K562 (cell line): ENCODE data around the gene FOXR1. TPM values are rescaled to one million over a fixed set of nuclear protein-coding genes. Genes with fewer than 3 reads are reported as not detected.

Experiments
- ARNT ChIP-seq, 2 experiments: fragments of 450-650 bp; IDR thresholded peaks; 2 replicates each; pipeline ENCODE4 v1.6.1; 2016; ENCODE audit warnings: mild to moderate bottlenecking in 1 of 2
- BRD4 ChIP-seq: fragments of 200-600 bp; sonication (generic); IDR thresholded peaks from 2 replicates; pipeline ENCODE4 v1.6.1; 2017; ENCODE audit warnings: inconsistent platforms
- EGR1 ChIP-seq: fragments of 450-650 bp; conservative IDR thresholded peaks from 2 replicates; pipeline ENCODE4 v1.6.1; 2017; ENCODE audit warnings: mild to moderate bottlenecking
- EP400 ChIP-seq: fragments of 450-650 bp; IDR thresholded peaks from 2 replicates; pipeline ENCODE4 v1.6.1; 2017; ENCODE audit warnings: antibody characterized with exemption, mild to moderate bottlenecking, moderate library complexity
- FIP1L1 ChIP-seq: fragments of 200-400 bp; formaldehyde crosslinking; IDR thresholded peaks from 2 replicates; pipeline ENCODE4 v1.6.1; 2018; ENCODE audit warnings: mild to moderate bottlenecking, low read depth, low read length; ENCODE audit not compliant: poor library complexity, severe bottlenecking
- GTF2B ChIP-seq: IDR thresholded peaks from 2 replicates; pipeline ENCODE4 v1.6.1; 2011; ENCODE audit not compliant: insufficient read length; ENCODE audit errors: extremely low read depth
- HDGF ChIP-seq: fragments of 450-650 bp; IDR thresholded peaks from 2 replicates; pipeline ENCODE4 v1.6.1; 2016
- HLTF ChIP-seq: fragments of 450-650 bp; IDR thresholded peaks from 2 replicates; pipeline ENCODE4 v1.6.1; 2016
- HOXB6 ChIP-seq: fragments of 250-450 bp; sonication (Bioruptor Pico); IDR thresholded peaks from 2 replicates; pipeline ENCODE4 v1.5.1; 2022; ENCODE audit warnings: mild to moderate bottlenecking, borderline replicate concordance
- JUN ChIP-seq, 2 experiments: sonication (generic) in 1 of 2; formaldehyde crosslinking in 1 of 2; IDR thresholded peaks; 2 replicates each; pipeline versions ENCODE4 v1.6.1 to v1.8.0; 2012 to 2022; ENCODE audit warnings: borderline replicate concordance in 2 of 2, mild to moderate bottlenecking in 2 of 2, improper control_type of control experiment in 1 of 2, low read depth in 1 of 2, low read length in 1 of 2, missing genetic modification reagents in 1 of 2
- KLF1 ChIP-seq: fragments of 450-650 bp; IDR thresholded peaks from 2 replicates; pipeline ENCODE4 v1.6.1; 2016; ENCODE audit warnings: missing genetic modification characterization, missing compliant biosample characterization
- LARP7 ChIP-seq: fragments of 450-650 bp; IDR thresholded peaks from 2 replicates; pipeline ENCODE4 v1.6.1; 2016
- MTA2 ChIP-seq: fragments of 450-650 bp; IDR thresholded peaks from 2 replicates; pipeline ENCODE4 v1.6.1; 2016; ENCODE audit warnings: low read depth
- NFIC ChIP-seq: fragments of 450-650 bp; IDR thresholded peaks from 2 replicates; pipeline ENCODE4 v1.6.1; 2017; ENCODE audit warnings: mild to moderate bottlenecking, inconsistent platforms
- POLR3G ChIP-seq: IDR thresholded peaks from 2 replicates; pipeline ENCODE4 v1.6.1; 2011; ENCODE audit not compliant: insufficient read length, insufficient replicate concordance; ENCODE audit errors: extremely low read depth
- SMAD4 ChIP-seq: fragments of 250-450 bp; sonication (Bioruptor Pico); conservative IDR thresholded peaks from 2 replicates; pipeline ENCODE4 v1.8.0; 2021; ENCODE audit warnings: inconsistent platforms, mild to moderate bottlenecking, moderate library complexity
- SOX6 ChIP-seq: fragments of 450-650 bp; IDR thresholded peaks from 2 replicates; pipeline ENCODE4 v1.6.1; 2014; ENCODE audit warnings: mild to moderate bottlenecking
- STAG1 ChIP-seq: sonication (generic); formaldehyde crosslinking; IDR thresholded peaks from 2 replicates; pipeline ENCODE4 v1.5.0; 2020; ENCODE audit warnings: missing genetic modification reagents, borderline replicate concordance
- TCF15 ChIP-seq: fragments of 250-450 bp; sonication (Bioruptor Pico); IDR thresholded peaks from 2 replicates; pipeline ENCODE4 v1.8.0; 2022; ENCODE audit warnings: moderate library complexity, mild to moderate bottlenecking, inconsistent platforms
- ZNF449 ChIP-seq: fragments of 250-450 bp; sonication (Bioruptor Pico); IDR thresholded peaks from 2 replicates; pipeline ENCODE4 v1.8.0; 2022; ENCODE audit warnings: moderate library complexity, mild to moderate bottlenecking, inconsistent platforms
- ZNF695 ChIP-seq: fragments of 450-650 bp; formaldehyde crosslinking; IDR thresholded peaks from 2 replicates; pipeline ENCODE4 v1.4.0; 2020; ENCODE audit warnings: mild to moderate bottlenecking, moderate library complexity
- ZNF717 ChIP-seq: fragments of 250-450 bp; sonication (Bioruptor Pico); IDR thresholded peaks from 2 replicates; pipeline ENCODE4 v1.5.0; 2021
- ZNF76 ChIP-seq: fragments of 250-450 bp; sonication (Bioruptor Pico); IDR thresholded peaks from 2 replicates; pipeline ENCODE4 v1.4.0; 2020; ENCODE audit warnings: mild to moderate bottlenecking, moderate library complexity, borderline replicate concordance
- polyA plus RNA-seq, 8 experiments: library from polyadenylated mRNA; depleted of rRNA in 4 of 8; stranded (reverse) in 5 of 8; unstranded in 3 of 8; fragments of >200 nt; fragmentation: Nextera tagmentation in 2 of 8; fragmentation: Illumina TruSeq in 1 of 8; extraction: Ambion mirVana in 2 of 8; extraction: Trizol in 1 of 8; gene quantifications; 2 replicates each; pipeline versions ENCODE4 v1.2.1 to v1.2.3, GENCODE V29; 2011 to 2014; ENCODE audit warnings: inconsistent platforms in 1 of 8, missing spikeins in 1 of 8
- total RNA-seq, 7 experiments: library from RNA; depleted of rRNA in 6 of 7; stranded (reverse); fragments of >200 nt in 6 of 7; fragmentation: Illumina TruSeq in 2 of 7; extraction: Trizol in 2 of 7; gene quantifications; 2 replicates each; pipeline versions ENCODE4 v1.2.1 to v1.2.3, GENCODE V29; 2011 to 2021; ENCODE audit warnings: low replicate concordance in 1 of 7
- TF ChIP-seq, protein P1 (sequence below): fragments of 450-650 bp; IDR thresholded peaks from 2 replicates; pipeline ENCODE4 v1.6.1; 2018; ENCODE audit not compliant: partially characterized antibody

FOXR1 gene
- total and polyA plus RNA-seq, 9 of the 15 experiments (the other 6 are each of a cell fraction or from before 2014, with no cell fraction given), result not detected

- no peak for TF ChIP-seq HDGF
- no peak for TF ChIP-seq ZNF717
- TF ChIP-seq JUN (IDR thresholded peaks at IDR 0.05; ENCODE audit: borderline replicate concordance, low read depth, low read length), result no peak; the same call in none of the 2 replicates
- no peak for TF ChIP-seq JUN (CRISPR knock-in tag; IDR thresholded peaks at IDR 0.05; ENCODE audit: borderline replicate concordance)
- TF ChIP-seq GTF2B, result no peak
- no peak for TF ChIP-seq ZNF695 (CRISPR knock-in tag)
- TF ChIP-seq SOX6, result peak; percentile 79
- peak; percentile 8; the same call in 1 of the 2 replicates for TF ChIP-seq EGR1
- peak; percentile 9 for TF ChIP-seq NFIC
- TF ChIP-seq ARNT (IDR thresholded peaks at IDR 0.05), result no peak; a peak in 1 of 4 replicates
- peak; percentile 63 for TF ChIP-seq EP400
- TF ChIP-seq HOXB6 (CRISPR knock-in tag), result no peak
- peak; percentile 51; the same call in 1 of the 2 replicates for TF ChIP-seq STAG1 (CRISPR knock-in tag)
- no peak for TF ChIP-seq FIP1L1
- no peak for TF ChIP-seq LARP7
- peak; percentile 45 for TF ChIP-seq SMAD4 (CRISPR knock-in tag)
- peak; percentile 23; the same call in 1 of the 2 replicates for TF ChIP-seq ZNF449 (CRISPR knock-in tag)
- TF ChIP-seq HLTF, result no peak
- no peak for TF ChIP-seq ZNF76 (CRISPR knock-in tag)
- no peak for TF ChIP-seq POLR3G
- no peak for TF ChIP-seq KLF1
- TF ChIP-seq TCF15 (CRISPR knock-in tag), result no peak
- no peak for TF ChIP-seq BRD4
- TF ChIP-seq MTA2, result peak; percentile 3; the same call in 1 of the 2 replicates
- TF ChIP-seq, protein P1, sequence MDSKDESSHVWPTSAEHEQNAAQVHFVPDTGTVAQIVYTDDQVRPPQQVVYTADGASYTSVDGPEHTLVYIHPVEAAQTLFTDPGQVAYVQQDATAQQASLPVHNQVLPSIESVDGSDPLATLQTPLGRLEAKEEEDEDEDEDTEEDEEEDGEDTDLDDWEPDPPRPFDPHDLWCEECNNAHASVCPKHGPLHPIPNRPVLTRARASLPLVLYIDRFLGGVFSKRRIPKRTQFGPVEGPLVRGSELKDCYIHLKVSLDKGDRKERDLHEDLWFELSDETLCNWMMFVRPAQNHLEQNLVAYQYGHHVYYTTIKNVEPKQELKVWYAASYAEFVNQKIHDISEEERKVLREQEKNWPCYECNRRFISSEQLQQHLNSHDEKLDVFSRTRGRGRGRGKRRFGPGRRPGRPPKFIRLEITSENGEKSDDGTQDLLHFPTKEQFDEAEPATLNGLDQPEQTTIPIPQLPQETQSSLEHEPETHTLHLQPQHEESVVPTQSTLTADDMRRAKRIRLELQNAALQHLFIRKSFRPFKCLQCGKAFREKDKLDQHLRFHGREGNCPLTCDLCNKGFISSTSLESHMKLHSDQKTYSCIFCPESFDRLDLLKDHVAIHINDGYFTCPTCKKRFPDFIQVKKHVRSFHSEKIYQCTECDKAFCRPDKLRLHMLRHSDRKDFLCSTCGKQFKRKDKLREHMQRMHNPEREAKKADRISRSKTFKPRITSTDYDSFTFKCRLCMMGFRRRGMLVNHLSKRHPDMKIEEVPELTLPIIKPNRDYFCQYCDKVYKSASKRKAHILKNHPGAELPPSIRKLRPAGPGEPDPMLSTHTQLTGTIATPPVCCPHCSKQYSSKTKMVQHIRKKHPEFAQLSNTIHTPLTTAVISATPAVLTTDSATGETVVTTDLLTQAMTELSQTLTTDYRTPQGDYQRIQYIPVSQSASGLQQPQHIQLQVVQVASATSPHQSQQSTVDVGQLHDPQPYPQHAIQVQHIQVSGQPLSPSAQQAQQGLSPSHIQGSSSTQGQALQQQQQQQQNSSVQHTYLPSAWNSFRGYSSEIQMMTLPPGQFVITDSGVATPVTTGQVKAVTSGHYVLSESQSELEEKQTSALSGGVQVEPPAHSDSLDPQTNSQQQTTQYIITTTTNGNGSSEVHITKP, result peak; percentile 4
Observed at GRCh38 chr11:118928101-118928869, 43.3 kb upstream of the FOXR1 start (continued).
